ENCODE results near the gene PRIMA1. TPM values are rescaled to one million over a fixed set of nuclear protein-coding genes. Genes with fewer than 3 reads are reported as not detected.

The PRIMA1 gene
- total and polyA plus RNA-seq, 9 of the 15 experiments (the other 6 are each of a cell fraction or from before 2014, with no cell fraction given), result not detected

- no peak for DNase-seq (ENCODE audit: extremely low read depth in 1 of 4, low spot score in 3 of 4)
- H3K4me1 ChIP-seq (replicated peaks in 1 of 2; ENCODE audit: control insufficient read depth in 2 of 2, insufficient read depth in 2 of 2, low read length in 2 of 2), result no peaks in the 10 kb centered on the region; a peak in 1 of 5 replicates
- no peak overlapping the region for H2AFZ ChIP-seq (ENCODE audit: low read depth, low read length)
- POLR2A ChIA-PET, result no interaction called here
- CTCF ChIA-PET (ENCODE audit: low intra/inter-chr PET ratio), result no interaction called here
- no peaks in the 10 kb centered on the region for H3K79me2 ChIP-seq (ENCODE audit: control insufficient read depth, insufficient read depth, low read length)
- intact Hi-C loops (cut with micrococcal nuclease) (no loop called here), in situ Hi-C loops (cut with MboI) (no loop called here)
- no peaks in the 10 kb centered on the region for H3K9me3 ChIP-seq (replicated peaks; ENCODE audit: control insufficient read depth, insufficient read depth, low read depth, low read length)
- no peak for FAIRE-seq
- no peak overlapping the region for H3K4me2 ChIP-seq (ENCODE audit: insufficient read depth, low read length)
- H3K36me3 ChIP-seq (ENCODE audit: control insufficient read depth, insufficient read depth, low read length), result no peaks in the 10 kb centered on the region
- no peaks in the 10 kb centered on the region for H3K9me1 ChIP-seq (ENCODE audit: control insufficient read depth, insufficient read depth, low read length)
- H3K9ac ChIP-seq (ENCODE audit: insufficient read depth in 1 of 2, low read depth in 2 of 2, low read length in 2 of 2), result no peak overlapping the region
- H4K20me1 ChIP-seq (replicated peaks; ENCODE audit: control insufficient read depth, insufficient read depth, low read length), result no peaks in the 10 kb centered on the region
- BruUV-seq (replicated peaks), result no TSS peak
- peaks cover 0 to 14% of the 10 kb centered on the region in 2 experiments; a peak in 1 of 5 replicates for H3K27me3 ChIP-seq (ENCODE audit: control insufficient read depth in 2 of 2, insufficient read depth in 2 of 2, low read length in 2 of 2)
- WGBS (ENCODE audit: insufficient coverage, low coverage, missing lambda C conversion rate), result 22% methylated on average over 23 of the region's 52 CpGs
- H3K27ac ChIP-seq (ENCODE audit: extremely low read depth, low read depth, low read length), result no peak overlapping the region
- no peak for ATAC-seq
- no peak overlapping the region for H3K4me3 ChIP-seq
- no peak for TF ChIP-seq POLR3A (IDR thresholded peaks at IDR 0.05; ENCODE audit: borderline replicate concordance, extremely low read depth, insufficient read depth, insufficient read length)
- no peak for TF ChIP-seq IRF2 (CRISPR knock-in tag; IDR thresholded peaks at IDR 0.05)
- no peak for TF ChIP-seq CSDE1 (IDR thresholded peaks at IDR 0.05)
- no peak for TF ChIP-seq RBM15 (IDR thresholded peaks at IDR 0.05; ENCODE audit: insufficient read depth, low read length)
- TF ChIP-seq MGA (IDR thresholded peaks at IDR 0.05), result no peak
- TF ChIP-seq ZFP30 (CRISPR knock-in tag; IDR thresholded peaks at IDR 0.05; ENCODE audit: borderline replicate concordance), result no peak
- no peak for TF ChIP-seq ATF7 (IDR thresholded peaks at IDR 0.05)
- no peak for TF ChIP-seq PKNOX1 (IDR thresholded peaks at IDR 0.05)
- TF ChIP-seq NCOA2 (IDR thresholded peaks at IDR 0.05; ENCODE audit: partially characterized antibody in 2 of 2), result no peak
- TF ChIP-seq MCM2 (IDR thresholded peaks at IDR 0.05; ENCODE audit: low read depth), result no peak
These were observed 606 bp downstream of the PRIMA1 start for GRCh38 chr14:93787465-93788292.
